GM23338 (cell line): ENCODE data around the gene CACNA1G. TPM values are rescaled to one million over a fixed set of nuclear protein-coding genes. Genes with fewer than 3 reads are reported as not detected.

Source experiments
- ATAC-seq: fragments of 200-7000 bp; cut with Tn5 transposase; 3 replicates; pipeline ENCODE4 v1.9.1; 2020
- DNase-seq: peaks from one replicate; pipeline ENCODE4 v3.0.0-alpha.2; 2015; ENCODE audit warnings: low spot score
- H2AFZ ChIP-seq: fragments of 200-600 bp; sonication (generic); 2 replicates; pipeline ENCODE4 v1.8.0; 2016; ENCODE audit warnings: antibody characterized with exemption, mild to moderate bottlenecking, moderate library complexity
- H3F3A ChIP-seq: fragments of 200-600 bp; sonication (generic); replicated peaks from 2 replicates; pipeline ENCODE4 v1.8.0; 2017; ENCODE audit warnings: antibody characterized with exemption, mixed run types, low read depth
- H3K27ac ChIP-seq: fragments of 200-600 bp; sonication (generic); 2 replicates; pipeline ENCODE4 v1.6.1; 2016; ENCODE audit warnings: low read depth
- H3K27me3 ChIP-seq: fragments of 200-600 bp; sonication (generic); 2 replicates; pipeline ENCODE4 v1.8.0; 2016; ENCODE audit warnings: mild to moderate bottlenecking, mixed run types, moderate library complexity; ENCODE audit not compliant: insufficient read depth
- H3K36me3 ChIP-seq: fragments of 200-600 bp; sonication (generic); 2 replicates; pipeline ENCODE4 v1.8.0; 2016; ENCODE audit warnings: mild to moderate bottlenecking; ENCODE audit not compliant: insufficient read depth
- H3K4me1 ChIP-seq: fragments of 200-600 bp; sonication (generic); 2 replicates; pipeline ENCODE4 v1.8.0; 2016; ENCODE audit warnings: mild to moderate bottlenecking, moderate library complexity; ENCODE audit not compliant: insufficient read depth
- H3K4me2 ChIP-seq: fragments of 200-600 bp; sonication (generic); 2 replicates; pipeline ENCODE4 v1.7.1; 2017; ENCODE audit warnings: mixed run types
- H3K4me3 ChIP-seq: fragments of 200-600 bp; sonication (generic); 2 replicates; pipeline ENCODE4 v1.6.1; 2016; ENCODE audit warnings: mixed run types
- H3K79me2 ChIP-seq: fragments of 200-600 bp; sonication (generic); replicated peaks from 2 replicates; pipeline ENCODE4 v1.8.0; 2017; ENCODE audit warnings: mild to moderate bottlenecking; ENCODE audit not compliant: insufficient read depth
- H3K9me2 ChIP-seq: fragments of 200-600 bp; sonication (generic); 2 replicates; pipeline ENCODE4 v1.8.0; 2017; ENCODE audit not compliant: insufficient read depth
- H4K20me1 ChIP-seq: fragments of 200-600 bp; sonication (generic); replicated peaks from 2 replicates; pipeline ENCODE4 v1.8.0; 2017; ENCODE audit warnings: mild to moderate bottlenecking; ENCODE audit not compliant: insufficient read depth
- H3K27ac Mint-ChIP-seq: 2 replicates; pipeline ENCODE4 v1.8.0; 2020; ENCODE audit warnings: inconsistent platforms, mild to moderate bottlenecking, moderate library complexity, mixed read lengths
- H3K27me3 Mint-ChIP-seq: 3 replicates; pipeline ENCODE4 v1.8.0; 2022; ENCODE audit warnings: low read depth, mild to moderate bottlenecking, moderate library complexity, mixed read lengths, inconsistent platforms; ENCODE audit not compliant: insufficient read depth, poor library complexity
- H3K36me3 Mint-ChIP-seq: 3 replicates; pipeline ENCODE4 v1.8.0; 2021; ENCODE audit warnings: low read depth, mild to moderate bottlenecking, inconsistent platforms, moderate library complexity, mixed read lengths
- H3K4me1 Mint-ChIP-seq: 3 replicates; pipeline ENCODE4 v1.8.0; 2020; ENCODE audit warnings: mild to moderate bottlenecking, inconsistent platforms, mixed read lengths
- H3K4me3 Mint-ChIP-seq: 3 replicates; pipeline ENCODE4 v1.8.0; 2021; ENCODE audit warnings: moderate library complexity, mild to moderate bottlenecking, inconsistent platforms, mixed read lengths
- H3K9me3 Mint-ChIP-seq: 3 replicates; pipeline ENCODE4 v1.8.0; 2020; ENCODE audit warnings: moderate library complexity, mild to moderate bottlenecking, inconsistent platforms, mixed read lengths
- EZH2 ChIP-seq: fragments of 200-600 bp; sonication (generic); IDR thresholded peaks from one replicate; pipeline ENCODE4 v1.8.0; 2017; ENCODE audit warnings: antibody characterized with exemption, mild to moderate bottlenecking, low read depth; ENCODE audit not compliant: unreplicated experiment
- JUNB ChIP-seq: IDR thresholded peaks from one replicate; pipeline ENCODE4 v1.6.1; 2016; ENCODE audit warnings: antibody characterized with exemption; ENCODE audit not compliant: unreplicated experiment
- NANOG ChIP-seq: IDR thresholded peaks from 2 replicates; pipeline ENCODE4 v1.6.1; 2016; ENCODE audit warnings: antibody characterized with exemption, borderline replicate concordance
- STAT1 ChIP-seq: IDR thresholded peaks from one replicate; pipeline ENCODE4 v1.6.1; 2016; ENCODE audit warnings: antibody characterized with exemption; ENCODE audit not compliant: unreplicated experiment
- ZNF114 ChIP-seq: fragments of 250-450 bp; sonication (Bioruptor Pico); IDR thresholded peaks from 2 replicates; pipeline ENCODE4 v1.5.0; 2020; ENCODE audit warnings: mild to moderate bottlenecking, moderate library complexity
- polyA plus RNA-seq: library from polyadenylated mRNA; unstranded; fragments of >200 nt; fragmentation: Nextera tagmentation; extraction: Ambion mirVana; gene quantifications from 2 replicates; pipeline ENCODE4 v1.2.1, GENCODE V29; 2016
- total RNA-seq: library from RNA; depleted of rRNA; stranded (reverse); fragments of >200 nt; shearing (Covaris generic); gene quantifications from 2 replicates; pipeline ENCODE4 v1.2.3, GENCODE V29; 2014
- TF ChIP-seq, protein P1 (sequence below), 2 experiments: fragments of 200-600 bp in 1 of 2; sonication (generic) in 1 of 2; conservative IDR thresholded peaks; 2 replicates each; pipeline versions ENCODE4 v1.5.1 to v1.6.1; 2016 to 2017; ENCODE audit warnings: antibody characterized with exemption in 2 of 2, low read depth in 2 of 2, mild to moderate bottlenecking in 2 of 2, moderate library complexity in 1 of 2
- TF ChIP-seq, protein P2 (sequence below): IDR thresholded peaks from 2 replicates; pipeline ENCODE4 v1.6.1; 2016; ENCODE audit warnings: antibody characterized with exemption

The CACNA1G gene
- total and polyA plus RNA-seq, 2 experiments from 2014 or later = 1.4 to 5.1 TPM

DNA sequence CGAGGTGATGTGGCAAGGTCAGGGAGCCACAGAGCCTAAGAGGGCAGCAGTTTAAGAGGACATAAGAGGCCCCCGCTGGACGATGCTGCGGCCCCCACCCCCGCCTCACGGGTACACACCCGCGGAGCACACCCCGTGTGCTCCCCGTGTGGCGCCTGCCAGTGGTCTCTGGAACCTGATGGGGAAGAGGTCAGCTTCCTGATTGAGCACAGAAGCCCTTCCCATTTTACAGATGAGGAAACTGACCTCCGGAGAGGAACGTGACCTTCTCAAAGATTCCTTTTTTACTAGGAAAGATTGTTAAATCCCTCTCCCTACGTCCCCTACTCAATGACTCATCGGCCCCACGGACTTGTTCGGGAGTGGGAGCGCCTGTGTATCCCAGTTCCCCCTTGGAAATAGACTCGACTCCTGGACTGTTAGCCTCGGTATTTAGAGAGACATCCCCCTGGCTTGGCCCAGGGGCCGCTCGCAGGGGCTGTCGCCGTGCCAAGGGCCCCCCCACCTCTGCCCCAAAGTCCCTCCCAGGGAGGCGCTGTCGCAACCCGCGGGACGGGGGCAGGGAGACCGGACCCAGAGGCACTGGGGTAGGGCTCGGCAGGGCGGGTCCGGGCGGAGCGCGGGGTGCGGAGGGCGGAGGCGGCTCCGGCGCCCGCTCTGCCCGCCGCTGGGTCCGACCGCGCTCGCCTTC lies 73.9 kb downstream of the CACNA1G start, which contains the start of gene ABCC3 (continued):
- TF ChIP-seq ZNF114 (CRISPR knock-in tag) (no peak), STAT1 (no peak), NANOG (no peak), EZH2 (no peak), JUNB (no peak)
- TF ChIP-seq, protein P1, sequence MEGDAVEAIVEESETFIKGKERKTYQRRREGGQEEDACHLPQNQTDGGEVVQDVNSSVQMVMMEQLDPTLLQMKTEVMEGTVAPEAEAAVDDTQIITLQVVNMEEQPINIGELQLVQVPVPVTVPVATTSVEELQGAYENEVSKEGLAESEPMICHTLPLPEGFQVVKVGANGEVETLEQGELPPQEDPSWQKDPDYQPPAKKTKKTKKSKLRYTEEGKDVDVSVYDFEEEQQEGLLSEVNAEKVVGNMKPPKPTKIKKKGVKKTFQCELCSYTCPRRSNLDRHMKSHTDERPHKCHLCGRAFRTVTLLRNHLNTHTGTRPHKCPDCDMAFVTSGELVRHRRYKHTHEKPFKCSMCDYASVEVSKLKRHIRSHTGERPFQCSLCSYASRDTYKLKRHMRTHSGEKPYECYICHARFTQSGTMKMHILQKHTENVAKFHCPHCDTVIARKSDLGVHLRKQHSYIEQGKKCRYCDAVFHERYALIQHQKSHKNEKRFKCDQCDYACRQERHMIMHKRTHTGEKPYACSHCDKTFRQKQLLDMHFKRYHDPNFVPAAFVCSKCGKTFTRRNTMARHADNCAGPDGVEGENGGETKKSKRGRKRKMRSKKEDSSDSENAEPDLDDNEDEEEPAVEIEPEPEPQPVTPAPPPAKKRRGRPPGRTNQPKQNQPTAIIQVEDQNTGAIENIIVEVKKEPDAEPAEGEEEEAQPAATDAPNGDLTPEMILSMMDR (conservative IDR thresholded peaks at IDR 0.05; ENCODE audit: low read depth in 2 of 2) = no peak
- TF ChIP-seq, protein P2, sequence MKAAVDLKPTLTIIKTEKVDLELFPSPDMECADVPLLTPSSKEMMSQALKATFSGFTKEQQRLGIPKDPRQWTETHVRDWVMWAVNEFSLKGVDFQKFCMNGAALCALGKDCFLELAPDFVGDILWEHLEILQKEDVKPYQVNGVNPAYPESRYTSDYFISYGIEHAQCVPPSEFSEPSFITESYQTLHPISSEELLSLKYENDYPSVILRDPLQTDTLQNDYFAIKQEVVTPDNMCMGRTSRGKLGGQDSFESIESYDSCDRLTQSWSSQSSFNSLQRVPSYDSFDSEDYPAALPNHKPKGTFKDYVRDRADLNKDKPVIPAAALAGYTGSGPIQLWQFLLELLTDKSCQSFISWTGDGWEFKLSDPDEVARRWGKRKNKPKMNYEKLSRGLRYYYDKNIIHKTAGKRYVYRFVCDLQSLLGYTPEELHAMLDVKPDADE = no peak

DNA sequence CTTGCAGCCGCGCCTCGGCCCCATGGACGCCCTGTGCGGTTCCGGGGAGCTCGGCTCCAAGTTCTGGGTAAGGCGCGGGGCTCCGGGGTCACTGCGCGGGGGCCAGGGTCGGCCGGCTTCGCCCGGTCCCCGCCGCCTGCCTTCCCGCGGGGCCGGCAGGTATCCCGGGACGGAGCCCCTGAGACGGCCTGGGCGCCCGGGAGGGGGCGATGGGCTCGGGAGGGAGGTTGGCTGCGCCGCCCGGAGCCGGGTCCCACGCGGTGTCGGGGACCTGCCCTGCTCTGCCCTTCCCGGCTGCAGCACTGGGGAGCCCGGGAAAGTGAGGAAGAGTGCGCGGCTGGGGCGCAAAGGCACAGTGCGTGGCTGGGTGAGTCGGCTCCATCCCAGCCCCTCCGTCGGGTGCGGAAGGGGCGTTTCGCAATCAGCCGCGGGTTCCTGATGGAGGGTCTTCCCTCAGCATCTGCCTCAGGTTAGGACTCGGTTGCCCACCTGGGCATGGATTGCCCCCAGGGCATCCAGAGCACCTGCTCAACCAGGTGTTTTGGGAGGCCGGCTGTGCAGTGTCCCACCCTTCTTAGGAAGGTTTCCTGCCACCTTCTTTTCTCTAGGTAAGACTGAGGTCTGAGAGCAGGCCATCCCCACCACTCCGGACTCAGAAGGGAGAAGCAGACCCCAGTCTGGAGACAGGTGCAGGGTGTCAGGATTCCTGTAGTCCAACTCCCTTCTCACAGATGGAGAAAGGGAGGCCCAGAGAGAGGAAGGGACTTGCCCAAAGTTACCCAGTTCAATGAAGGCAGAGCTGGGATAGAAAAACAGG lies 74.6 kb downstream of the CACNA1G start:
- H3K36me3 Mint-ChIP-seq = no peaks in the 10 kb centered on the region
- Histone ChIP-seq H3K4me1 (peaks cover 3% of the 10 kb centered on the region; the same call in 1 of the 2 replicates), H3F3A (0 out of 2 replicates have a peak, but pooled peaks cover 3% of the 10 kb centered on the region), H4K20me1 (no peaks in the 10 kb centered on the region), H3K27me3 (peaks cover 53% of the 10 kb centered on the region), H3K27ac (no peak overlapping the region), H3K79me2 (no peaks in the 10 kb centered on the region), H3K4me3 (peak overlapping the region; percentile 70), H3K4me2 (peak overlapping the region; percentile 87), H3K36me3 (no peaks in the 10 kb centered on the region), H3K9me2 (no peaks in the 10 kb centered on the region), H2AFZ (peak overlapping the region; percentile 97)
- ATAC-seq (peak; percentile 56), DNase-seq (peak; percentile 65)
- H3K27me3 Mint-ChIP-seq = peaks cover 41% of the 10 kb centered on the region
- H3K4me3 Mint-ChIP-seq = peak overlapping the region; percentile 28
- no peak overlapping the region for H3K27ac Mint-ChIP-seq
- peaks cover 17% of the 10 kb centered on the region for H3K4me1 Mint-ChIP-seq
- H3K9me3 Mint-ChIP-seq = no peaks in the 10 kb centered on the region
- TF ChIP-seq, protein P2 = no peak
- TF ChIP-seq NANOG (no peak), EZH2 (peak; percentile 56)
